Measurements from ENCODE around the gene FAM120B.

DNA sequence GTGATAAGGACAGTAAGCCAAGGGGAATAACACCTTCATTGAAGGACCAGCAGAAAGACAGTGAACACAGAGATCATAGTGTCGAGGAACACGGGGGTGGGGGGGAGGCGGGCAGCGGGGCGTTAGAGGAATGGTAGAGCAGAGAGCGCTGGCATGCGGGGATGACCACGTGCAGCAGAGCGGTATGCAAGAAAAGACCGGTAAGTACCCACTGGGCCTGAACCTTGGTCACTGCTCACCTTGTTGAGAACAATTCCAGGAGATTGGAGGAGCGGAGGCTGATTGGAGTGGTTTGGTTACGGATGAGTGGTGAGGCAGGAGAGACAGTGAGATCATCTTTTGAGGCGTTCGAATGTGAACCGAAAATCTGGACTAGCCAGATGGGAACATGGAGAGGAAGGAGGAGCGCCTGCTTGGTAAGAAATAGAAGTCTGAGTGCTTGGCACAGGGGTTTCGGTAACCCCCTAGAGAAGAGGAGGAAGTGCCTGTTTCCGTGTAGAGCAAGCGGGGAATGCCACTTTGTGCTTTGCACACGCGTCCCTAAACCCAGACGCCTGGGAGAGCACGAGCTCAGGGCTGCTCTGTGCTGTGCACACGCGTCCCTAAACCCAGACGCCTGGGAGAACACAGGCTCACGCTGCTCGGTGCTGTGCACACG, 70.0 kb downstream of the FAM120B start:
- TF ChIP-seq ISL1 (CRISPR knock-in tag; IDR thresholded peaks at IDR 0.05): no peak
- no peak for TF ChIP-seq ZNF565 (CRISPR knock-in tag; conservative IDR thresholded peaks at IDR 0.05; ENCODE audit: low read depth)
- TF ChIP-seq, protein P1, sequence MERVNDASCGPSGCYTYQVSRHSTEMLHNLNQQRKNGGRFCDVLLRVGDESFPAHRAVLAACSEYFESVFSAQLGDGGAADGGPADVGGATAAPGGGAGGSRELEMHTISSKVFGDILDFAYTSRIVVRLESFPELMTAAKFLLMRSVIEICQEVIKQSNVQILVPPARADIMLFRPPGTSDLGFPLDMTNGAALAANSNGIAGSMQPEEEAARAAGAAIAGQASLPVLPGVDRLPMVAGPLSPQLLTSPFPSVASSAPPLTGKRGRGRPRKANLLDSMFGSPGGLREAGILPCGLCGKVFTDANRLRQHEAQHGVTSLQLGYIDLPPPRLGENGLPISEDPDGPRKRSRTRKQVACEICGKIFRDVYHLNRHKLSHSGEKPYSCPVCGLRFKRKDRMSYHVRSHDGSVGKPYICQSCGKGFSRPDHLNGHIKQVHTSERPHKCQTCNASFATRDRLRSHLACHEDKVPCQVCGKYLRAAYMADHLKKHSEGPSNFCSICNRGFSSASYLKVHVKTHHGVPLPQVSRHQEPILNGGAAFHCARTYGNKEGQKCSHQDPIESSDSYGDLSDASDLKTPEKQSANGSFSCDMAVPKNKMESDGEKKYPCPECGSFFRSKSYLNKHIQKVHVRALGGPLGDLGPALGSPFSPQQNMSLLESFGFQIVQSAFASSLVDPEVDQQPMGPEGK (CRISPR knock-in tag; IDR thresholded peaks at IDR 0.05; ENCODE audit: borderline replicate concordance): no peak
- TF ChIP-seq, protein P2, sequence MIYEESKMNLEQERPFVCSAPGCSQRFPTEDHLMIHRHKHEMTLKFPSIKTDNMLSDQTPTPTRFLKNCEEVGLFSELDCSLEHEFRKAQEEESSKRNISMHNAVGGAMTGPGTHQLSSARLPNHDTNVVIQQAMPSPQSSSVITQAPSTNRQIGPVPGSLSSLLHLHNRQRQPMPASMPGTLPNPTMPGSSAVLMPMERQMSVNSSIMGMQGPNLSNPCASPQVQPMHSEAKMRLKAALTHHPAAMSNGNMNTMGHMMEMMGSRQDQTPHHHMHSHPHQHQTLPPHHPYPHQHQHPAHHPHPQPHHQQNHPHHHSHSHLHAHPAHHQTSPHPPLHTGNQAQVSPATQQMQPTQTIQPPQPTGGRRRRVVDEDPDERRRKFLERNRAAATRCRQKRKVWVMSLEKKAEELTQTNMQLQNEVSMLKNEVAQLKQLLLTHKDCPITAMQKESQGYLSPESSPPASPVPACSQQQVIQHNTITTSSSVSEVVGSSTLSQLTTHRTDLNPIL (CRISPR knock-in tag; IDR thresholded peaks at IDR 0.05; ENCODE audit: low read depth): no peak
- TF ChIP-seq ZFP30 (CRISPR knock-in tag; IDR thresholded peaks at IDR 0.05): no peak
- TF ChIP-seq ZFP3 (CRISPR knock-in tag; IDR thresholded peaks at IDR 0.05): no peak
